HG03039 (cell line): ENCODE results near the gene SMIM45.

Experiments
- ATAC-seq: cut with Tn5 transposase; IDR thresholded peaks from one replicate; pipeline ENCODE4 v1.9.1; 2021; ENCODE audit warnings: mild to moderate bottlenecking, moderate library complexity; ENCODE audit not compliant: unreplicated experiment

Gene SMIM45

GRCh38 chr22:41966607-41967240 is 14.8 kb downstream of the SMIM45 start:
- ATAC-seq: no peak

GRCh38 chr22:41968601-41969000 is 16.7 kb downstream of the SMIM45 start:
- no peak for ATAC-seq

GRCh38 chr22:41969110-41969646 is 17.2 kb downstream of the SMIM45 start, which contains the start of gene SEPTIN3:
TSS of gene SEPTIN3 (plus strand) at chr22:41969443. CDS start at chr22:41971493, 2,050 bp downstream.
- ATAC-seq: no peak

GRCh38 chr22:41970601-41971000 is 18.7 kb downstream of the SMIM45 start:
- ATAC-seq: no peak

- no peak for ATAC-seq
Measured at GRCh38 chr22:41971431-41971830, 19.5 kb downstream of the SMIM45 start.

GRCh38 chr22:41974691-41975290 is 22.8 kb downstream of the SMIM45 start:
- no peak for ATAC-seq

- no peak for ATAC-seq
Measured at GRCh38 chr22:41975299-41976069, 23.5 kb downstream of the SMIM45 start.

GRCh38 chr22:41976070-41976901 is 24.3 kb downstream of the SMIM45 start:
- no peak for ATAC-seq

- no peak for ATAC-seq
Measured at GRCh38 chr22:41976961-41977566, 25.1 kb downstream of the SMIM45 start.

- no peak for ATAC-seq
Measured at GRCh38 chr22:41978732-41979131, 26.8 kb downstream of the SMIM45 start.

- ATAC-seq: no peak
Measured at GRCh38 chr22:41979423-41980250, 27.7 kb downstream of the SMIM45 start.

- no peak for ATAC-seq
Measured at GRCh38 chr22:41982865-41983264, 30.9 kb downstream of the SMIM45 start.

- no peak for ATAC-seq
Measured at GRCh38 chr22:41983513-41984405, 31.8 kb downstream of the SMIM45 start.

GRCh38 chr22:41987276-41987675 is 35.3 kb downstream of the SMIM45 start:
- ATAC-seq: no peak

- ATAC-seq: no peak
Measured at GRCh38 chr22:41989246-41989645, 37.3 kb downstream of the SMIM45 start.

GRCh38 chr22:41991111-41991510 is 39.2 kb downstream of the SMIM45 start:
- ATAC-seq: no peak

GRCh38 chr22:41992496-41992895 is 40.5 kb downstream of the SMIM45 start:
- ATAC-seq: no peak

GRCh38 chr22:41995211-41995610 is 43.3 kb downstream of the SMIM45 start:
- ATAC-seq: no peak

GRCh38 chr22:41996826-41997225 is 44.9 kb downstream of the SMIM45 start:
- no peak for ATAC-seq
